ENCODE data around the gene C5orf52.

- no peak for TF ChIP-seq CTCF (IDR thresholded peaks at IDR 0.05)
- no peak for TF ChIP-seq POLR2A (IDR thresholded peaks at IDR 0.05)
These were observed 41.0 kb upstream of the C5orf52 start for GRCh38 chr5:157630341-157630740.

Measured in uterus (tissue), 2 donors.